CD4-positive, alpha-beta T cell treated with Interleukin-12 subunit alpha and Interleukin-12 subunit beta, for 1 hour (primary cell): ENCODE results near the gene WSCD1.

Experiments used
- DNase-seq: peaks from one replicate; pipeline ENCODE4 v3.0.0-alpha.2; 2020

The WSCD1 gene

DNA sequence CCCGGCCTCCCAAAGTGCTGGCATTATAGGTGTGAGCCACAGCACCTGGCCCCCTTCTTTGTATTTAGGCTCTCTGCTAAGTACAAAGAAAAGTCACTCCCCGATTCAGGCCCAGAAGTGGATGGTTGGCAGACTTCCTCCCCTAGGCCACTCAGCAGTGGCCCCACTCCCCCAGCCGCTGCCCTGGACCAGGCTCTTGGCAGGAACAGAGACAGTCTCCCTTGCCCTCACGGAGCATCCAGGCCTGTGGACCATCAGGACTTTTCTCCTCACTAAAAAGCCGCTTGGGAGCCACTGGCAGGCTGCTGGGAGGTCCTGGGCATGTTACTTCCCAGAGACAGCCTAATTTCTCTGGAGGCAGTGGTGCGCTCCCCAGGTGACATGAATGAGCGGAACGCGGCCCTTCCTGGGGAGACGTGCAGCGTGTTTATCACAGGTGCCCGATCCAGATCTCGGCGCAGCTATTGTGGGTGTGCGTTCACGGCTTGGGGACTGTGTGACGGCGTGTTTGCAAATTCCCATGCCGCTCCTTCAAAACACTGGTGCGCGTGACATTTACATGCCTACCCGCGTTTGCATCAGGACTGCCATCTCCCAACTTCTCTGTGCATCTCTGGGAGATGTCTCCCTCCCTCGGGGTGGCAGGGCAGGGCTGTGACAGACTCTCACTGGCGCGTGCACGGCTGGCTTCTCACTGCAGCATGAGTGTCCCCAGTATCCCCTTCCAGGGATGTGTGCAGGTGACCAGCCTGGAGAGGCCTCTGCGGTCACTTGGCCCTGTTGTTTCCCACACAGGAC, 16.6 kb downstream of the WSCD1 start:
- no peak for DNase-seq

DNA sequence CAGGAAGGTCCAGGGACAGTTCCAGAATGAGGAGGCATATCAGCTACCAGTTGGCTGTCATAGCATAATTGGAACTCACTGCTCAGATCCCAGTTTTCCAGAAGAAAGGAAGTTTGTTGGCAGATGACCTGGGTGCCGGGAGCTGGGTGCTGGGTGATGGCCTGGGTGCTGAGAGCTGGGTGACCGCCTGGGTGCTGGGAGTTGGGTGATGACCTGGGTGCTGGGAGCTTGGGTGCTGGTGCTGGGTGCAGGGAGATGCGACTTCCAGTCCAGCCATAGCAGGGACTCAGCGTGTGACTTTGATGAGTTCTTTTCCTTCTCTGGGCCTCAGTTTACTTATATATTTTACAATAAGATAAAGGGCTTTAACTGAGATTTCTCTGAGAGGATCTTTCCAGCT, 18.0 kb downstream of the WSCD1 start:
- no peak for DNase-seq

GRCh38 chr17:6090253-6090652, 20.1 kb downstream of the WSCD1 start:
- no peak for DNase-seq

DNA sequence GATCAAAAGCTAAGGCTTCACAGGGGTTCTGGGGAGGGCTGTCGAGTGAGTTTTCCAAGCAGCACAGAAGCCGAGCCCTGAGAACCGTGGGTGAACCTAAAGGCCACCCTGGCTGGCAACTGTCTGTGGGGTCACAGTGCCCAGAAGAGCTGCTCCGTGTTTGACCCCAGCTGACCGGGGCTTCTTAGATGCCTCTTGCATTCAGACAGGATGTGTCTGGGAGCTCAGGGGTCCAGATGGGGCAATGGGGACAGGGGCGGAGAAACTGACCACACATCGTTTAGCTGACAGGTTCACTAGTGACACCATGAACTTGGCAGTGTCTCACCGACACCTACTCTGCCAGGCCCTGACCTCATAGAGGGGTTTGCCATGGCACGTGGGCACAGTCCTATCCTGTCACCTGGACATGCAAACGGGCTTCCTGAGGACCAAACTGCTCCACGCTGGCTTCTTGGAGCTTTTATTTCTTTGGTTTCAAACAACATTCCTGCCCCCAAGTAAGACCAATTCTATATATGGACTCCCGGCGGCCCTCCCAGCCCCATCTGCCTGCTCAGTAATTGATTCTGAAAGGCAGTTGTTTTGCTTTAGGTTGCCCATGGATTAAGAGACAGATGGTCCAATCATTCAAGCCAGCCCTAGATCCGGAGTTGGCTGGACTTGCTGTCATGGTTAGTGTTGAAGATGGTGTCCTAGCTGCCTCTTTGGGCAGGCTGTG, 22.2 kb downstream of the WSCD1 start:
- no peak for DNase-seq

- DNase-seq, result no peak
These were observed 22.8 kb downstream of the WSCD1 start for GRCh38 chr17:6092903-6093468.

DNA sequence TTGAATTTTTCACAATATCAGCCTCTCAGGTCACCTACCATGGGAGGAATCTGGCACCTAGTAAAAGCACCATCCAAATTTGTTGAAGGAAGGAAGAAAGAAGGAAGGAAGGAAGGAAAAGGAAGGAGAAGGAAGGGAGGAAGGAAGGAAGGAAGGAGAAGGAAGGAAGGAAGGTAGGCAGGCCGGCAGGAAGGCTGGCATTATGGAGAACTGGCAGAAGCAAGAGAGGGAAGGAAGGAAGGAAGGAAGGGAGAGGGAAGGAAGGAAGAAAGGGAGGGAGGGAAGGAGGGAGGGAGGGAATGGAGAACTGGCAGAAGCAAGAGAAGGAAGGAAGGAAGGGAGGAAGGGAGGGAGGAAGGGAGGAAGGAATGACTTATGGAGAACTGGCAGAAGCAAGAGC, 24.3 kb downstream of the WSCD1 start:
- DNase-seq, result no peak

DNA sequence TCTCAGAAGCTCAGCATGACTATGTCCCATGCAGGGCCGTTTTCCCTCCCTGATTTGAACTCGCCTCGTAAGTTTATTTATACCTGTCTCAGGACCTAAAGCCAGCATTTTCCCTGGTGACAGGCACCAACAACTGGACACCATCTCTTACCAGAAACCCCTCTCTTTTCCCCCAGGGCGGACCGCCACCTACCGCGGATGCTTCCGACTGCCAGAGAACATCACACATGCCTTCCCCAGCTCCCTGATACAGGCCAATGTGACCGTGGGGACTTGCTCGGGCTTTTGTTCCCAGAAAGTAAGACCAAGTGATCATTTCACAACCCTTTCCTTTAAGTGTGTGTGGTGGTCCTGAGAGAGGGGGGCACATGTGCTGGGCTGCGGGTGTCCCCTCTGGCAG, 24.7 kb downstream of the WSCD1 start:
- DNase-seq, result no peak

DNA sequence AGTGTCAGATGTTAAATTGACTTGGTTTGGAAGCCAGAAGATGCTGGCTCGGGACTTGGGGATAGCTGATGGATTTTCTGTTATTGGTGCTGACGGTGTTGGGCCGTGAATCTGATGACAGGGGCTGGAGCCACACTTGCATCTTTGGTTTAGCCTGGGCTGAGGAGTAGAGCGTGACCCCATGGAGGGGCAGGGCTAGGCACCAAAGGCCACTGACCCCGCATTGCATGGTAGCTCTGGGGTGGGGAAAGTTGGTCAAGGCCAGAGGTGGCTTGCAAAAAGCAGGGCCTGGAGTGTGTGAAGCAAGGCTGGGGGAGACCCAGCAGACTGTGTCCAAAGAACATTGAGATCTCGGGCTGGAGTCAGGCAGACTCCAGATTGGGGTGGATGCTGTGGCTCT, 25.3 kb downstream of the WSCD1 start:
- no peak for DNase-seq

DNA sequence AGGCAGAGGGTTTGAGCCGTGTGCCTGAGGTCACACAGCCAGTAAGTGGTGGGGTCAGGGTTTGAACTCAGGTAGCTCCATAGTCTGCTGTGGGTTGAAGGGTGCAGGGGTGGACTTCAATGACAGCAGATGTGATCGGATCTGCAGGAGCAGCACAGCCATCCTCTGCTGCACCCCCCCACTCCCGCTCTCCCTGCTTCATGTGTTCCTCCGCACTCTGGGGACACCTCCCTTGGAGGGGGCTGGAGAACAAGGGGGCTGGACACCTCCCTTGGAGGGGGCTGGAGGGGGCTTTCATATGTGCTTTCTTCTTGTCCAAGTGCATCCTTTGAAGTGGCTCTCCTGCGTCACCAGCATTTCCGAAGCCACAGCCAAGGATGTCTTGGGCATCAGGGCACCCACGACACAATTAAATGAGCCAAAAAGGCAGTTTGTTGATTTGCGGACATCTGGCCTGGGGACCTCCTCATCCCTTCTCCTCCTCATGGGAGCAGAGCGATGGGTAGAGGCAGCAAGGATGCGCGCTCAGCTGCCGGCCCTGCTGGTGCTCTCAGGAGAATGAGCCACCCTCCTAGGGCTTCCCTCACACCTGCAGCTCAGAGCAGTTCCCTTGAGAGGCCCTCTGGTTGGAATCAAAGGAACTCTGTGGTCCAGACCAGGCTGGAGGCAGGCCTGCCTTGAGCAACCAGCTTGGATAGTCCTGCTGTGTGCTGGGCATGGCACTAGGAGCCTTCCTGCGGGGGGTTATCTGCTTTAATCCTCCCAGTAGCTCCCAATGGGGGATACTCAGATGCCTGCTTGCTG, 26.2 kb downstream of the WSCD1 start:
- no peak for DNase-seq

DNA sequence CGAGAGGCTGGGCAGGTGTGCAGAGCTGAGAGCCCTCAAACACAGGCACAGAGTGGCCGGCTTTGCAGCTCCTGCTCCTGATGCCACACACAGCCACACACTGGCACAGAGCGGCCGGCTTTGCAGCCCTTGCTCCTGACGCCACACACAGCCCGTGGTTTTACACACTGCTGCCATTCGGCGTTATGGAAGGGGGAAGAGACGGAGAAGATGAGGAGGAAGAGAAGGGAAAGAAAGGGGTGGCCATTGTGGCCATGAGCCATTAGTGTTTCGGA, 26.8 kb downstream of the WSCD1 start:
- no peak for DNase-seq

- no peak for DNase-seq
These were observed 28.1 kb downstream of the WSCD1 start for GRCh38 chr17:6098050-6098822.

DNA sequence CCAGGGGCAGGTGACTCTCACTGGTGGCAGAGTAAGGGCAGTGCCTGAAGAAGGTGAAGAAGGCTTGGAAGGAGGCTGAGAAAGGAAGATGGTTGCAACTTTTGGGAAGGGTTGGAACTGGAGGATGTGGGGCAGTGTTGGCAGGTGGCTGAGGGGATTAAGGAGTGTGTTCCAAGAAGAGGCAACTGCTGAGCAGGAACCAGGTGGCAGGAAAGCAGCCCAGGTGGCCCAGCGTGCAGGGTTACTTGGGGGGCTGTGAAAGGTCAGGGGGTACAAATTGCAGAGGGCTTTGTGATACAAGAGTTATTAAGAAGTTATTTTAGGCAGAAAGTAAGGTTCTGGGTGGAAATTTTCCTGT, 28.6 kb downstream of the WSCD1 start:
- no peak for DNase-seq

GRCh38 chr17:6099492-6099891, 29.3 kb downstream of the WSCD1 start:
- DNase-seq, result no peak

DNA sequence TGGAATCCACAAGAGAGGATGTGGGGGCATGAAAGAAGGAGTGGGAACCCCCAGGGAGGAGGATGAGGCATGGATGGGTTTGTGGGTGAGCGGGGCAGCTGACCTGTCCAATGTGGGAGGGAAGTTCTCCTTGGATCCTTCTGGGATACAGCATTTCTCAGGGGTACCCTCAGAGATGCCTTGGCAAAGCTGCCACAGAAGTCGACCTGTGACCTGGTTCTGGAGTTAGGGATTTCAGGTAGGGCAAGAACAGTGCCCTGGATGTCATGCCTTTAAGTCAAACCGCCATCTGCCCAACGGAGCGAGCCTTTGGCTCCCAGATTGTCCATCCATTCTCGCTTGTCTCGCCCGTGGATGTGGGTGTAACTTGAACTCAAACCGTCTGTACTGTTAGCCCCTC, 30.0 kb downstream of the WSCD1 start:
- DNase-seq, result no peak

DNA sequence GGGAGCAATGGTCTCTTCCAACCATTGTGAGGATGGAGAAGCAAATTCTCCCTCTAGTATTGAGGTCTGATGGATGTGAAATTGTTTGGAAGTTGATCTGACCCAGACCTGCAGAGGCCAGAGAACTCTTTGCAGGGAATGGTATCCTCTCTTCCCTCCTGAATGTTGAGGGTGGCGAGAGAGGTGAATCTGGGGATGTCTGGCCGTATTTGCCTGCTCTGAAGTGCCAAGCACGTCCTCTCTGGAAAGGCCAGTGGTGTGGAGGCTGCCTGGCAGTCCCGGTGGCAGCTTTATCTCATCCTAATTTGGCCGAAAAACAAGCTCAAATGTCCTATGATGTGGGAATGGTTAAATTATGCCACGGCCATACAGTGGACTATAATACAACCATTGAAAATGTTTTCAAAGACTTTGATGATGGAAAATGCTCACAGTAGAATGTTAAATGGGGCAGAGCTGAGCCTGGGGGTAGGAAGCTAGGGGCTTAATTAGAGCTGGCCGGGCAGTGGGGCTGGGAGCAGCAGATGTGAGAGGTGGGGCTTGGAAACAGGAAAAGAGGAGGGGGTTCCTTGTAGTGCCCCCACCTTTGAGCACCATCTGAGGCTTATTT, 30.8 kb downstream of the WSCD1 start:
- no peak for DNase-seq

GRCh38 chr17:6101706-6102105, 31.5 kb downstream of the WSCD1 start:
- no peak for DNase-seq

- DNase-seq, result no peak
These were observed 32.4 kb downstream of the WSCD1 start for GRCh38 chr17:6102615-6103014.

DNA sequence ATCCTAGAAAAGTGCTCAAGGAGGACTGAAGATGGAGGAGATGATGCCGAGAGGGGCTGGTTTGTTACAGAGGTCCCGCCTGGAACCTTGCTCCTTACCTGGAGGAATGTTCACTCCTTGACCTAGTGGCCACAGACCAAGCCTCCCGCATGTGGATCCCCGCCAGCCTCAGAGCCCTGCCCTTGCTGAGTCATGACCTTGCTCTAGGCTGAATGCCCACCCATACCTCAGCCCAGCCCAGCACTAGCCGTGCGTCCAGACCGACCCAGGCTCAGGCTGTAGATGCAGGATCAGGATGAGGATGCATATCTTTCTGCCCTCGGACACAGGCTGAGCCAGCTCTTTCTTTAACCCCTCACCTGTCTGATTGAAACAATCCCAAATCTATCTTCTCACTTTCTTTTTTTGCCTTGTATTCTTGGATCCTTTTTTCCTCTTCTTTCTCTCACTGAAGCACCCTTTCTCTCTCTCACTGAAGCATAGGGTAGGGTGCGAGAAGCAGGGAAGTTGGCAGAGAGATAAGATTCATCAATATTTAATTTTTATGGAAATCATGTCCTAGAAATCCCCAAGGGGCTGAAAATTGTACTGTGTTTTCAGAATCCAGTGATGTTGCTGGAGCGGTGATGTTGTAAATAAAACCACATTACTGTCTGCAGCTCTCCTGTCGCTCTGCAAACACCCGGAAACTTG, 34.9 kb downstream of the WSCD1 start:
- DNase-seq, result no peak

GRCh38 chr17:6105649-6106007, 35.4 kb downstream of the WSCD1 start:
- no peak for DNase-seq

- DNase-seq, result no peak
These were observed 36.0 kb downstream of the WSCD1 start for GRCh38 chr17:6106212-6106611.

- no peak for DNase-seq
These were observed 37.6 kb downstream of the WSCD1 start for GRCh38 chr17:6107791-6108190.

- DNase-seq, result no peak
These were observed 38.2 kb downstream of the WSCD1 start for GRCh38 chr17:6108382-6108781.
